Measurements from ENCODE around the gene ATP5F1E.
"Not testable (repeated sequence)": the region's sequence is repeated elsewhere in the genome, so short reads cannot be mapped to it uniquely, and the experiment has no call there.

ATP5F1E gene

GRCh38 chr20:58987790-58988564 is 44.2 kb downstream of the ATP5F1E start:
- DNase-seq = no peak

- DNase-seq = peak; percentile 15
Observed at GRCh38 chr20:58986968-58987517, 45.1 kb downstream of the ATP5F1E start.

GRCh38 chr20:58986286-58986967 is 45.7 kb downstream of the ATP5F1E start:
- DNase-seq = peak; percentile 43

- DNase-seq = peak; percentile 8
Observed at GRCh38 chr20:58985656-58986055, 46.5 kb downstream of the ATP5F1E start.

- DNase-seq = peak; percentile 43
Observed at GRCh38 chr20:58984691-58985090, 47.4 kb downstream of the ATP5F1E start.

GRCh38 chr20:58983115-58983468 is 49.0 kb downstream of the ATP5F1E start:
- not testable (repeated sequence) for DNase-seq

- peak; percentile 51 for DNase-seq
Observed at GRCh38 chr20:58982406-58983114, 49.6 kb downstream of the ATP5F1E start.

GRCh38 chr20:58981628-58982364 is 50.3 kb downstream of the ATP5F1E start:
- DNase-seq = no peak

- DNase-seq = peak; percentile 96
Observed at GRCh38 chr20:58980711-58981627, 51.2 kb downstream of the ATP5F1E start, which contains the start of gene NELFCD. Gene NELFCD (plus strand): TSS chr20:58981256. CDS start chr20:58981310, 54 bp downstream.

- no peak for DNase-seq
Observed at GRCh38 chr20:58978351-58979190, 53.6 kb downstream of the ATP5F1E start.

GRCh38 chr20:58976061-58976730 is 55.9 kb downstream of the ATP5F1E start:
- peak; percentile 37 for DNase-seq
